ENCODE measurements around the gene KCNA1. TPM values are rescaled to one million over a fixed set of nuclear protein-coding genes. Genes with fewer than 3 reads are reported as not detected.

Gene KCNA1
- total and polyA plus RNA-seq, 12 donors = 0.22 TPM; not detected in 11

DNA sequence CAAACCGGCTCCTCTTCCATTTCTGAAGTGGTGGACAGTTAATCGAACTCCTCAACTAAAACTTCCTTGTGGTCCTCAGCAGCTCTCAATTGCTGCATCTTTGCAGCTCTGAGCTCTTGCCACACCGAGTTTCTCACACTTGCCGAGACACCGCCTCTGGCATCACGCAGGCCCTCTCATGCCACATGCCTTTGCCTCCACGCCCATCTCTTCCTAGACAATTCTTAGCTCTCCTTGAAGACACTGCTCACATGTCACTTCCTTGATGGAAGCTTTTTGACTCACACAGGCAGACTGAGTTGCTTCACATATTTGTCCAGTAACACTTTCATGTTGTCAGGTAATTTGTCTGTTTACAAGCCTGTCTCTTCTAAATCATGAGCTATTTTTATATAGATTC is 29.2 kb downstream of the KCNA1 start:
- Histone ChIP-seq H3K4me3 (no peak overlapping the region), H3K27me3 (peaks cover 0 to 40% (median 27%) of the 10 kb centered on the region in 7 donors), H3K27ac (no peak overlapping the region), H3K9me3 (no peaks in the 10 kb centered on the region), H3K36me3 (no peaks in the 10 kb centered on the region), H3K4me1 (no peaks in the 10 kb centered on the region)
- WGBS, 2 donors = 86 to 92% methylated on average over 7 of the region's 7 CpGs
- intact Hi-C loops (cut with DNase I) = loop anchor here in 1 of 10 donors (2.0 kb wide), 1 partner anchor 64 kb away; no protein-coding TSS in a partner anchor
- no peak for ATAC-seq
- TF ChIP-seq, protein P1, sequence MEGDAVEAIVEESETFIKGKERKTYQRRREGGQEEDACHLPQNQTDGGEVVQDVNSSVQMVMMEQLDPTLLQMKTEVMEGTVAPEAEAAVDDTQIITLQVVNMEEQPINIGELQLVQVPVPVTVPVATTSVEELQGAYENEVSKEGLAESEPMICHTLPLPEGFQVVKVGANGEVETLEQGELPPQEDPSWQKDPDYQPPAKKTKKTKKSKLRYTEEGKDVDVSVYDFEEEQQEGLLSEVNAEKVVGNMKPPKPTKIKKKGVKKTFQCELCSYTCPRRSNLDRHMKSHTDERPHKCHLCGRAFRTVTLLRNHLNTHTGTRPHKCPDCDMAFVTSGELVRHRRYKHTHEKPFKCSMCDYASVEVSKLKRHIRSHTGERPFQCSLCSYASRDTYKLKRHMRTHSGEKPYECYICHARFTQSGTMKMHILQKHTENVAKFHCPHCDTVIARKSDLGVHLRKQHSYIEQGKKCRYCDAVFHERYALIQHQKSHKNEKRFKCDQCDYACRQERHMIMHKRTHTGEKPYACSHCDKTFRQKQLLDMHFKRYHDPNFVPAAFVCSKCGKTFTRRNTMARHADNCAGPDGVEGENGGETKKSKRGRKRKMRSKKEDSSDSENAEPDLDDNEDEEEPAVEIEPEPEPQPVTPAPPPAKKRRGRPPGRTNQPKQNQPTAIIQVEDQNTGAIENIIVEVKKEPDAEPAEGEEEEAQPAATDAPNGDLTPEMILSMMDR (IDR thresholded peaks at IDR 0.05) = no peak
- DNase-seq = no peak

DNA sequence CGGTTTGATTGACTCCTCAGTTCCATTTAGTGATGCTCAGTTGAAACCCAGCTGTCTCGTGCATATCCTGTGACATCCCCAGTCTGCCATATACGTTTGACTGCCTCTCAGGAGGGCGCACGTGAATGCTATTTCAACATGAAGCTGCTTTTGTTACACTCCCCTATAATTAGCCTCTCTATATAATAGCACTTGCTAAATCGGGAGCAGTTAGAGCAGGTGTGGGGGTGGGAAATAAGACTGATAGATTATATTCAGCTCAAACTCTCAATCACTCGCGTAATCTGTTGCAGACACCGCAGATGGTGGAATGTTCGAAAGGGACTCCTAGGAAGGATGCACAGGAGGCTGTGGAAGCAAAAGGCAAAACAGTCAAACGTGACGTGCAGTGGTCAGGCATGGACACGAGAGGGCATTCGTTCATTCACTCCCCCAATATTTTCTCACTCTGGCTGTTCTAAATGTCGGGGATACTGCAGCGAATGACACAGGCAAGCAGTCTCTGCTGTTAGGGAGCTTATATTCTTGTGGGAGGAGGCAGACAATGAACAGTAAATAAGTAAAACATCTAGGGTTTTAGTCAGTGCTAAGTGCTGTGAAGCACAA is 29.8 kb downstream of the KCNA1 start:
- H3K36me3 ChIP-seq = no peaks in the 10 kb centered on the region
- H3K9me3 ChIP-seq = no peaks in the 10 kb centered on the region
- intact Hi-C loops (cut with DNase I) = loop anchor here in 1 of 10 donors (2.0 kb wide), 1 partner anchor 63 kb away; no protein-coding TSS in a partner anchor
- H3K4me1 ChIP-seq = no peaks in the 10 kb centered on the region
- TF ChIP-seq, protein P1 (IDR thresholded peaks at IDR 0.05) = peak in 1 of 9 donors; percentile 20
- H3K4me3 ChIP-seq = no peak overlapping the region
- ATAC-seq (no peak), DNase-seq (no peak)
- no peak overlapping the region for H3K27ac ChIP-seq
- 73 to 78% methylated on average over 16 of the region's 16 CpGs for WGBS, 2 donors
- peaks cover 0 to 39% (median 25%) of the 10 kb centered on the region in 7 donors for H3K27me3 ChIP-seq

DNA sequence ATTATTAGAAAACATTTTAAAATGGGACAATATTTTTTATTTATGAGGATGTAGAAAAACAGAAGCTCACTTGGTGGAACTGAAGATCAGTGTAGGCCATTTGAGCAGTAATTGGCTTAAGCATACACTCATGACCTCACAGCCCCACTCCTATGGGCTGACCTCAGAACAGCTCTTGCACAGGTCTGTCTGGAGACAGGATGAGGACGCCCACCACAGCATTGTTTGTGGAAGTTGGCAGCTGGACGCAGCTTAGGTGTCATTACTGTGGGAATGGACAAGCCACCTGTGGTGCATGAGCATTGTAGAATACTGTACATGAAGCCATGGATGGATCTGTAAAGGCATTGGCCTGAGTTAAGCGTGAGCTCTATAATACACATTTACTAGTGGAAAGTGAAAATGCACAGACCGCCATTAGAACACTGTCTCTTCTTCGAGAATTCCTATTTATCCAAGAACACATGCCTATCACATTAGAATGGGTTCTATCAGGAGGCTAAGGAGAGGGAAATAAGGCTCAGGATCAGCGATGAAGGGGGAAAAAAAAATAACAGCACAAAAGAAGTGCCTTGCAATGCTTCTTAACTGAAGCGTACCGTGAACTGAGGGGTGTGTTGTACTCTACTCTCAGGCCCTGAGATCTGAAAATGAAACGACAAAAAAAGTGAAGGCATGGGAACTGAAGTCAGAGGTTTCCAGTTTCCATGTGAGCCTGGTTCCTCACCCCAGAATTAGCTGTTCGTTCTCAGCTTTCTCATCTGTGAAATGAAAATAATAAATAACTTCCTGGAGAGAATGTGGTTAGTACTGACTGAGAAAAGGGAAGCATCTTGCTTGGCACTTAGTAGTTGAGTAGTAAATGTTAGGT is 33.6 kb downstream of the KCNA1 start:
- Histone ChIP-seq H3K27ac (no peak overlapping the region), H3K36me3 (no peaks in the 10 kb centered on the region), H3K9me3 (no peaks in the 10 kb centered on the region), H3K27me3 (peaks cover 0 to 35% (median 13%) of the 10 kb centered on the region in 7 donors), H3K4me3 (no peak overlapping the region), H3K4me1 (no peaks in the 10 kb centered on the region)
- TF ChIP-seq, protein P1 (IDR thresholded peaks at IDR 0.05) = no peak
- intact Hi-C loops (cut with DNase I) = no loop called here
- no peak for DNase-seq
- ATAC-seq = no peak
- 85 to 86% methylated on average over 10 of the region's 10 CpGs for WGBS, 2 donors

DNA sequence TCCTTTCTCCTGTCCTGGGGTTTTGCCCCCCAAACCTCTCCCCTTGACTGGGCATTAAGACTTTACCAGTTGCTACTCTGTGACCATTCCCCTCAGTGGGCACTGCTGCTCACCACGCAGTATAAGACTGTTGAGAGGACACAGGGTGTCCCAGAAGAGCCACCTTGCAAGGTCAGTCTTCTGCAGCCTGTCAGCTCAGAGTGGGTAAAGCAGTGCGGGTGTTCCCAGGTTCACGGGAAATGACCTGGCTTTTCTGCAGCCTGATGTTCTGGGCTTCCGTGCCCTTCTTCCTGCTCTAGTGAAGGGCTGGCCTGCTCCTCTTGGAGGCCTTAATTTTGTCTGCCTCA is 34.2 kb downstream of the KCNA1 start:
- Histone ChIP-seq H3K4me3 (no peak overlapping the region), H3K4me1 (no peaks in the 10 kb centered on the region), H3K27ac (no peak overlapping the region), H3K9me3 (no peaks in the 10 kb centered on the region), H3K36me3 (no peaks in the 10 kb centered on the region), H3K27me3 (peaks cover 0 to 29% (median 13%) of the 10 kb centered on the region in 7 donors)
- intact Hi-C loops (cut with DNase I) = no loop called here
- WGBS, 2 donors = 79 to 82% methylated on average over 4 of the region's 4 CpGs
- DNase-seq (no peak), ATAC-seq (no peak)
- TF ChIP-seq, protein P1 (IDR thresholded peaks at IDR 0.05) = no peak
